Measurements from ENCODE around the gene NT5DC4. TPM values are rescaled to one million over a fixed set of nuclear protein-coding genes. Genes with fewer than 3 reads are reported as not detected.

The NT5DC4 gene
- total RNA-seq, 1 experiment from 2014 or later = not detected

- no peaks in the 10 kb centered on the region for H3K4me1 ChIP-seq (ENCODE audit: control insufficient read depth, insufficient read depth, low read length)
- in situ Hi-C loops (cut with HindIII; ENCODE audit: low pct_unique_long_range_greater_than_20kb, low sequenced_read_pairs) = no loop called here
Observed at GRCh38 chr2:112772911-112773475, 52.2 kb downstream of the NT5DC4 start.

GRCh38 chr2:112773556-112773955 is 52.7 kb downstream of the NT5DC4 start:
- H3K9me3 ChIP-seq (ENCODE audit: control insufficient read depth, insufficient read depth, low read depth, low read length) = no peaks in the 10 kb centered on the region
- no TSS peak for BruUV-seq (replicated peaks)
- no peaks in the 10 kb centered on the region for H3K4me1 ChIP-seq (ENCODE audit: control insufficient read depth, insufficient read depth, low read length)
- no peak overlapping the region for H3K4me3 ChIP-seq (ENCODE audit: low read depth in 2 of 2, low read length in 2 of 2)
- H3K27ac ChIP-seq (ENCODE audit: low read length) = no peak overlapping the region
- TF ChIP-seq SIN3A (IDR thresholded peaks at IDR 0.05; ENCODE audit: borderline replicate concordance, insufficient read depth, low read depth, low read length) (no peak), TCF7L2 (IDR thresholded peaks at IDR 0.05; ENCODE audit: low read depth, low read length) (no peak), CTCF (IDR thresholded peaks at IDR 0.05) (no peak), REST (IDR thresholded peaks at IDR 0.05; ENCODE audit: insufficient read depth in 1 of 2, low read depth in 2 of 2, low read length in 1 of 2) (no peak), POLR2AphosphoS5 (IDR thresholded peaks at IDR 0.05; ENCODE audit: low read depth, low read length) (no peak)
- ChIA-PET POLR2A (interaction anchor here (0.6 kb wide), 1 partner anchor 18 kb away, joined by 4 read pairs; no protein-coding TSS in a partner anchor), CTCF (no interaction called here)
- no peaks in the 10 kb centered on the region for H3K36me3 ChIP-seq (ENCODE audit: control insufficient read depth, insufficient read depth, low read length)
- intact Hi-C loops (cut with micrococcal nuclease; ENCODE audit: unreplicated experiment) (no loop called here), in situ Hi-C loops (cut with HindIII; ENCODE audit: low pct_unique_long_range_greater_than_20kb, low sequenced_read_pairs) (no loop called here)
- ATAC-seq = no peak
- DNase-seq (ENCODE audit: low read depth, low spot score) = no peak
- H3K27me3 ChIP-seq (ENCODE audit: control insufficient read depth, insufficient read depth, low read length) = no peaks in the 10 kb centered on the region

More at GRCh38 chr2:112772911-112773475, 52.2 kb downstream of the NT5DC4 start:
- H3K9me3 ChIP-seq (ENCODE audit: control insufficient read depth, insufficient read depth, low read depth, low read length) = no peaks in the 10 kb centered on the region; the same call in 1 of the 2 replicates
- BruUV-seq (replicated peaks) = no TSS peak
- H3K36me3 ChIP-seq (ENCODE audit: control insufficient read depth, insufficient read depth, low read length) = no peaks in the 10 kb centered on the region
- no peak overlapping the region for H3K4me3 ChIP-seq (ENCODE audit: low read depth in 2 of 2, low read length in 2 of 2)
- no peaks in the 10 kb centered on the region for H3K27me3 ChIP-seq (ENCODE audit: control insufficient read depth, insufficient read depth, low read length)
- ChIA-PET CTCF (no interaction called here), POLR2A (interaction anchor here (0.6 kb wide), 1 partner anchor 17 kb away, joined by 4 read pairs; no protein-coding TSS in a partner anchor)
- H3K27ac ChIP-seq (ENCODE audit: low read length) = no peak overlapping the region
- DNase-seq (ENCODE audit: low read depth, low spot score) (no peak), ATAC-seq (no peak)
- intact Hi-C loops (cut with micrococcal nuclease; ENCODE audit: unreplicated experiment) = no loop called here
- TF ChIP-seq REST (IDR thresholded peaks at IDR 0.05; ENCODE audit: insufficient read depth in 1 of 2, low read depth in 2 of 2, low read length in 1 of 2) (no peak), SIN3A (IDR thresholded peaks at IDR 0.05; ENCODE audit: borderline replicate concordance, insufficient read depth, low read depth, low read length) (no peak), TCF7L2 (IDR thresholded peaks at IDR 0.05; ENCODE audit: low read depth, low read length) (no peak), POLR2AphosphoS5 (IDR thresholded peaks at IDR 0.05; ENCODE audit: low read depth, low read length) (no peak), CTCF (IDR thresholded peaks at IDR 0.05) (no peak)

All from Panc1 (cell line).